ENCODE data around the gene BATF. TPM values are rescaled to one million over a fixed set of nuclear protein-coding genes. Genes with fewer than 3 reads are reported as not detected.

BATF gene
- total RNA-seq, 2 experiments from 2014 or later, result 0.98 to 1.5 TPM

DNA sequence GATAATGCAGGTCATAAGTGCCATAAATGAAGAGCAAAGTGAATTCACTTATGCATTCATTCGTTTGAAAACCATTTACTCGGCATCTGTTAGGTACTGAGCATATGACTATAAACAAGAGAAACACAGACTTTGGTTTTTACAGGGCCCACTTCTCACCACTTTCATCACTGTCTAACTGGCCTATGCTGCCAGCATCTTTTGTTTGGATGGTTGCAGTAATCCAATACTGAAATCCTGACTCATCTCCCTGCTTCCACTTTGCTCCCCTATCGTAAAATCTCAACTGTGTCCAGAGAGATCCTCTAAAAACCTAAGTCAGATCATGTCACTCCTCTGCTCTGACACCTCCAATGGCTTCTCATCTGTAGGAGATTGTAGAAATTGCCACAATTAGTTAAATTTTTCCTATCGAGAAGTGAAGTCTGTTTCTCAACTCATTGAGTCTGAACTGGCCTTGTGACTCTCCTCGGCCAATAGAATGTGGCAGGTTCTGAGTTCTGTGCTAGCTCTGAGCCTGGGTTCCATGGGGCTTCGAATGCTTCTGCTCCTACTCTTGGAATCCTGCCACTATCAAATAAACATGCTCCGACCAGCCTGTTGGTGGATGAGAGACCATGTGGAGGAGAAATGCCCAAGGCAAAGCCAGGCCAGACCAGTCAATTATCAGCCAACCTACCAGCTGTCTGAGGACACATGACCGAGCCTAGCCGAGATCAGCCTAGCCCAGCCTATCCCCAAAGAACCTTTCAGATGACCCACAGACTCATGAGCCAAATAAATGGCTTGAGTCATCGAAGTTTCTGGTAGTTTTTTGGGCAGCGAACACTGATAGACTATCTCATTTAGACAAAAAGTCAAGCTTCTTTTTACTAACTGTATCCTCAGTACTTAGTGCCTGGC lies 2.2 kb upstream of the BATF start:
- no peak overlapping the region for H3K4me3 ChIP-seq (ENCODE audit: low read depth, low read length, poor library complexity, severe bottlenecking)
- H3K4me2 ChIP-seq (ENCODE audit: low read length), result no peak overlapping the region
- BruUV-seq (replicated peaks), result no TSS peak
- no peaks in the 10 kb centered on the region for H3K36me3 ChIP-seq (ENCODE audit: insufficient read depth, low read length)
- TF ChIP-seq EZH2phosphoT487 (IDR thresholded peaks at IDR 0.05; ENCODE audit: borderline replicate concordance, low read depth, low read length) (no peak), CTCF (conservative IDR thresholded peaks at IDR 0.05; ENCODE audit: low read length) (no peak)
- H3K9me2 ChIP-seq (ENCODE audit: insufficient read depth, low read length), result no peaks in the 10 kb centered on the region
- DNase-seq (ENCODE audit: low spot score), result no peak
- H3K27ac ChIP-seq (ENCODE audit: low read depth, low read length, poor library complexity, severe bottlenecking), result no peak overlapping the region
- no peak overlapping the region for H2AFZ ChIP-seq (ENCODE audit: low read length)
- H3K9me3 ChIP-seq (ENCODE audit: low read length), result no peaks in the 10 kb centered on the region
- intact Hi-C loops (cut with micrococcal nuclease; ENCODE audit: unreplicated experiment), result loop anchor here (2.0 kb wide), 1 partner anchor 41 kb away; no protein-coding TSS in a partner anchor
- H3K79me2 ChIP-seq (ENCODE audit: insufficient read depth, low read depth, low read length), result no peaks in the 10 kb centered on the region
- CTCF ChIA-PET (ENCODE audit: unreplicated experiment), result interaction anchor here (1.1 kb wide), 1 partner anchor 41 kb away, joined by 3 read pairs; no protein-coding TSS in a partner anchor
- peaks cover 33% of the 10 kb centered on the region for H3K4me1 ChIP-seq (ENCODE audit: insufficient read depth, low read length, poor library complexity, severe bottlenecking)
- no peaks in the 10 kb centered on the region for H4K20me1 ChIP-seq (ENCODE audit: insufficient read depth, low read length)
- POLR2A ChIA-PET, result no interaction called here

DNA sequence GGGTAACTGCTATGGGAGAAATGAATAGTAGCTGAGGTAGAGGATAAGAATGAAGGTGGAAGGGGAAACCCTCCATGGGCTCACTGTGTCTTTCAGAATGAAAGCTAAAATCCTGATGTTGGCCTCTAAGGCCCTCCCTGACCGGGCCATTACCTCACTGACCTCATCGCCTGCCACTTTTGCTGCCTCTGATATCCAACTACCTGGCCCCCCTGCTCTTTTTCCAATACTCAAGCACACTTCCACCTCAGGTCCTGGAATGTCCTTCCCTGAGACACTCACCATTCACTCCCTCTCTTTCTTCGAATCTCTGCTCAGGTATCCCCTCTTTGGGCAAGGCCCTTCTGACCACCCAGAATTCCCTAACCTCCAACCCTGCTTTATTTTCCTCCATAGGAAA lies 1.4 kb upstream of the BATF start:
- Histone ChIP-seq H3K9me2 (ENCODE audit: insufficient read depth, low read length) (no peaks in the 10 kb centered on the region), H3K4me3 (ENCODE audit: low read depth, low read length, poor library complexity, severe bottlenecking) (no peak overlapping the region), H3K79me2 (ENCODE audit: insufficient read depth, low read depth, low read length) (no peaks in the 10 kb centered on the region), H3K9me3 (ENCODE audit: low read length) (no peaks in the 10 kb centered on the region), H4K20me1 (ENCODE audit: insufficient read depth, low read length) (no peaks in the 10 kb centered on the region), H3K36me3 (ENCODE audit: insufficient read depth, low read length) (no peaks in the 10 kb centered on the region), H3K4me1 (ENCODE audit: insufficient read depth, low read length, poor library complexity, severe bottlenecking) (peaks cover 26% of the 10 kb centered on the region), H2AFZ (ENCODE audit: low read length) (no peak overlapping the region), H3K4me2 (ENCODE audit: low read length) (no peak overlapping the region), H3K27ac (ENCODE audit: low read depth, low read length, poor library complexity, severe bottlenecking) (no peak overlapping the region)
- ChIA-PET POLR2A (no interaction called here), CTCF (ENCODE audit: unreplicated experiment) (no interaction called here)
- intact Hi-C loops (cut with micrococcal nuclease; ENCODE audit: unreplicated experiment), result no loop called here
- no TSS peak for BruUV-seq (replicated peaks)
- no peak for TF ChIP-seq CTCF (conservative IDR thresholded peaks at IDR 0.05; ENCODE audit: low read length)
- TF ChIP-seq EZH2phosphoT487 (IDR thresholded peaks at IDR 0.05; ENCODE audit: borderline replicate concordance, low read depth, low read length), result no peak
- DNase-seq (ENCODE audit: low spot score), result no peak
